ENCODE measurements around the gene ERGIC1. TPM values are rescaled to one million over a fixed set of nuclear protein-coding genes. Genes with fewer than 3 reads are reported as not detected.

The ERGIC1 gene
- total and polyA plus RNA-seq, 10 of the 15 experiments (the other 5 are each of a cell fraction or from before 2014, with no cell fraction given), result 8.8 to 104 (median 76.3) TPM

- WGBS (ENCODE audit: insufficient coverage, insufficient replicate concordance, low lambda C conversion rate, missing lambda C conversion rate), result 89% methylated on average over 9 of the region's 9 CpGs
- Histone ChIP-seq H3K79me2 (ENCODE audit: control insufficient read depth, insufficient read depth, low read length) (no peaks in the 10 kb centered on the region), H3K27ac (ENCODE audit: control insufficient read depth, insufficient read depth) (no peak overlapping the region), H3K4me3 (no peak overlapping the region), H3K4me2 (ENCODE audit: control insufficient read depth, insufficient read depth) (no peak overlapping the region), H3K36me3 (ENCODE audit: control insufficient read depth in 2 of 2, insufficient read depth in 2 of 2, low read length in 1 of 2) (peaks cover 12 to 18% of the 10 kb centered on the region in 2 experiments; a peak in 3 of 4 replicates), H3K27me3 (replicated peaks in 1 of 2; ENCODE audit: control insufficient read depth in 2 of 2, insufficient read depth in 2 of 2, low read length in 1 of 2) (no peaks in the 10 kb centered on the region), H2AFZ (ENCODE audit: control insufficient read depth, low read depth, low read length) (no peak overlapping the region), H3K9ac (ENCODE audit: control insufficient read depth, insufficient read depth, low read length) (no peak overlapping the region), H3K4me1 (ENCODE audit: control insufficient read depth, insufficient read depth, low read length) (peaks cover 14% of the 10 kb centered on the region), H4K20me1 (ENCODE audit: control insufficient read depth, insufficient read depth) (no peaks in the 10 kb centered on the region), H3K9me3 (replicated peaks; ENCODE audit: control insufficient read depth, insufficient read depth, low read length) (no peaks in the 10 kb centered on the region)
- in situ Hi-C loops (cut with MboI), result no loop called here
- BruUV-seq (replicated peaks), result no TSS peak
- ATAC-seq, result no peak
- RAD21 ChIA-PET (ENCODE audit: unreplicated experiment), result no interaction called here
- POLR2A ChIA-PET, result no interaction called here
- DNase-seq (ENCODE audit: low read depth, low spot score), result no peak
- TF ChIP-seq GATAD2B (conservative IDR thresholded peaks at IDR 0.05; ENCODE audit: low read depth), result no peak
- no peak for TF ChIP-seq MEF2B (IDR thresholded peaks at IDR 0.05; ENCODE audit: partially characterized antibody, poor library complexity, severe bottlenecking)
- TF ChIP-seq NFYA (IDR thresholded peaks at IDR 0.05; ENCODE audit: borderline replicate concordance, low read depth, low read length), result no peak
- no peak for TF ChIP-seq HDGF (IDR thresholded peaks at IDR 0.05)
- TF ChIP-seq ZNF274 (IDR thresholded peaks at IDR 0.05; ENCODE audit: insufficient read depth, insufficient read length), result no peak
- intact Hi-C loops (cut with micrococcal nuclease; ENCODE audit: unreplicated experiment), result no loop called here
- SMC1A ChIA-PET (ENCODE audit: uncharacterized antibody, unreplicated experiment), result interaction anchor here (0.6 kb wide), 1 partner anchor 17 kb away, joined by 3 read pairs; no protein-coding TSS in a partner anchor
- CTCF ChIA-PET, result interaction anchor here (1.6 kb wide), 1 partner anchor 31 kb away, joined by 6 read pairs; no protein-coding TSS in a partner anchor
- no peak for FAIRE-seq
These were observed 67.9 kb downstream of the ERGIC1 start for GRCh38 chr5:172901788-172902496.
